HG02759 (cell line): ENCODE data around the gene FTCDNL1.

Experiments used
- ATAC-seq: cut with Tn5 transposase; IDR thresholded peaks from one replicate; pipeline ENCODE4 v1.9.1; 2021; ENCODE audit warnings: mild to moderate bottlenecking, moderate library complexity; ENCODE audit not compliant: unreplicated experiment

FTCDNL1 gene

DNA sequence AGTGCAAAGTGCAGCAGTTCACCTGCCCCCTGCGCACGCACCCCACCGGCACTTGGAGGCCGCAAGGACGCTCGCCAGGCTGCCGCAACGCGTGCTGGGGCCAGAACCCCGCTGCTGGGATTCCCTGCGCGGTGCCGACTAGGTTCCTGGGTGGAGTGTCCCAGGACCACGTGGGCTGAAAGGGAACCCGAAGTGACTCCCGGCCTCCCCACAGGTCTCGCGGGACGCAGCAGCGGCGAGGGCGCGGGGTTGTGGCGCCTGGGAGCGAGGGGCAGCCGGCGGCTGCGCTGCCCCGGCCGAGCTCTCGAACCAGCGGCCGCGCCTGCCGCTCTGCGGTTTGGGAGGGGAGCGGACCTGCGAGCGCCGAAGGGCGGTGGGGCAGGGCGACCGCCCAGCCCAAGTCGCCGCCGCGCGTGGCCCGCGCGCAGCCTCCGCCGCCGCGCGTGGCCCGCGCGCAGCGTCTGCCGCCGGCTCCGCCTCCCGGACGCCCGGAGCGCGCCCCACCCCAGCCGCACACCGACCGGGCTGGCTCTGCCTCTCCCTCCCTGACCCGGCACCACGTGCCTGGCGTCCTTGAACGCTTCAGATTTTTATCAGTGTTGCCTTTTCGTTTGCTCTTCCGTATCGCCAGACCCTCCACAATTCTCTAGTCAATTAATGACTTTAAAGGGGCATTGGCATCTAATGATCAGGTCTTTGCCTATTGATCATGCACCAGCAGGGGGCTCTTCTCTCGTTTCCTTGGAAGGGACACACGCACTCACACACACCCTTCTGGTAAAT is at the start of gene FTCDNL1:
Gene FTCDNL1 (minus strand): TSS at position 475 of the 783 bp plus-strand sequence. CDS start 2,230 bp downstream, outside the sequence.
- ATAC-seq: peak; percentile 97

DNA sequence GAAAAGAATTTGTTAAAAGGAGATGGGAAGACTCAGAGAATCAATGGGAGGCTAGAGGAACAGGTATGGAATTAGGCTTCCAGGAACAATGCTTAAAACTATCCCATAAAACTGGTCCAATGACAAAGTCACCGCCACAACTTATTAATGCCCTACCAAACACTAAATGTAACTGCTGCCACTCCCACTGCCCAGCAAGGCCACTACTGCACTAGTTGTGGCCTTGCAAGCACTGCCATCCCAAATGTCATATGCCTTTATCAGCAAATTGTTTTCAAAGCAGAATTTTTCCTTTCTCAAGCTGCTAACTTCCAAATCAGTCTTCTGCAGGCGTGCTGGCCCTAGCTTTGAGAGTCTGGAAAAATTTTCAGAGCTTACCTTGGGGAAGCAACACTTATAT is 45.6 kb upstream of the FTCDNL1 start:
- ATAC-seq: no peak

DNA sequence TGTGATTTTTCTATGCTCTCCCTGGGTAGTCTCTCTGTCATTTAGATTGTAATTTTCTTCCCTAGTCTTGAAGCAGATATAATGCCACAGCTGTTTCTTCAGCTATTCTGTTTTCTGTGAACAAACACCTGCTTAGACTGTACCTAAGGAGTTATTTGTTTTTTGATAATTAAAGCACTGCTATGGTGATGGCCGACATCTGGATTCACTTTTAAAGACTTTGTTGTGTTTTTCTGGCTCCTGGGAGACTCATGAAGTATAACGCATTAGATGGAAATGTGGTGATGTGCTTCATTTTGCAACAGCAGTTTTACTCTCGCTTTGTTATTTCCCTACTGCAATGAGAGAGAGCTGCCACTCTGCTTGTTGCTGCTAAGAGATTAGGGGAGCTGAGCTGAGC is 44.4 kb upstream of the FTCDNL1 start:
- ATAC-seq: no peak

DNA sequence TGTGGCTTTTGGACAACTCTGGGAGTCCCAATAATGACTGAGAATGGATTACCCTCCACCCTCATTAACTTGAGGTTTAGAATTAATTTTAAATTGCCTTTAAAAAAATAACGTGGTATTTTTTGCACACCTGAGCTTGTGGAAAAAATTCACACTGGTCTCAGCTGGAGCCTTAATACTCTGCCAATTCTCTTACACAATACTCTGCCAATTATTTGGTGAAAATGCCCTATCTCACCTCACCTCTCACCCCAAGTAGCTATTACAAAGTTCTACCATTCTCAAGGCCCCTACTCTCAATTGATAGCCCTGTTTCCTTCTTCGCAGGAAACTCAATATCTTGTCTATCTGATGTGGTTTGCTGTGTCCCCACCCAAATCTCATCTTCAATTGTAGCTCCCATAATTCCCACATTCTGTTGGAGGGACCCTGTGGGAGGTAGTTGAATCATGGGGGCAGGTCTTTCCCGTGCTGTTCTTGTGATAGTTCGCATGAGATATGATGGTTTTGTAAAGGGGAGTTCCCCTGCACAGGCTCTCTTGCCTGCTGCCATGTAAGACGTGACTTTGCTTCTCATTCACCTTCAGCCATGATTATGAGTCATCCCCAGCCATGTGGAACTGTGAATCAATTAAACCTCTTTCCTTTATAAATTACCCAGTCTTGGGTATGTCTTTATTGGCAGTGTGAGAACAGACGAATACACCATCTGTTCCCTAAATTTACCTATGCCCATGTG is 32.7 kb upstream of the FTCDNL1 start:
- ATAC-seq: no peak

DNA sequence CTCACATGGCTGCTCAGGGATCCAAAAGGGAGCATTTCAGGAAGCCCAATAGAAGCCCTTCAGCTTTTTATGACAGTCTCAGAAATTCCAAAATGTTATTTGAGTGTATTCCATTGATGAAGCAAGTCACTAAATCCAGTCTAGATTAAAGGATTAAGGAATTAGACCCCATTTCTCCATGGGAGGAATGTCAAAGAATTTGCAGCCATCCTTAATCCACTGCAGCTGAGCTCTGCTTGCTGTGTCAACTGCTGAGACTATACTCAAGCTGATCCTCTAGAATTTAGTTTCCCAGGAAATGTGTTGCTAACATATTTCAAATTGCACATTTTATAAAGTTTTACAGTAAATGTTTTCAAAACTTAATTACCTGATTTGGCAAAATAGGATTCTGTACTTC is 31.7 kb upstream of the FTCDNL1 start:
- no peak for ATAC-seq

DNA sequence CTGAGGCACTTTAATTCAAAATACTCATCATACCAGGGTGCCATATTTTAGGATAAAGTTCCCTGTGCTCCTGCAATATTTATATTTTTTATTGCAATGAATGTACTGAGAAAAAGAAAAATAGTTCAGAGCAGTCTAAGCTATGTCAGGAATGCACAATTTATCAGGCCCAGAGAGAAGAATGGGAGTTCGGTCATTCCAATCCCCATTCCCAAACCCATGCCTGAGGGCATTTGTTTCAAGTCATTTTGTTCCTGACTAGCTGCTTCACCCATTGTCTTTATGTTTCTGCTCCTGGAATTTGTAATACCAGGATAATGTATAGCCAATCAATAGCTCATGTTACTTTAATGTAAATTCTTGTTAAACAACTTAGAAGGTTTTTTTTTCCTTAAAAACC is 24.4 kb upstream of the FTCDNL1 start:
- no peak for ATAC-seq

DNA sequence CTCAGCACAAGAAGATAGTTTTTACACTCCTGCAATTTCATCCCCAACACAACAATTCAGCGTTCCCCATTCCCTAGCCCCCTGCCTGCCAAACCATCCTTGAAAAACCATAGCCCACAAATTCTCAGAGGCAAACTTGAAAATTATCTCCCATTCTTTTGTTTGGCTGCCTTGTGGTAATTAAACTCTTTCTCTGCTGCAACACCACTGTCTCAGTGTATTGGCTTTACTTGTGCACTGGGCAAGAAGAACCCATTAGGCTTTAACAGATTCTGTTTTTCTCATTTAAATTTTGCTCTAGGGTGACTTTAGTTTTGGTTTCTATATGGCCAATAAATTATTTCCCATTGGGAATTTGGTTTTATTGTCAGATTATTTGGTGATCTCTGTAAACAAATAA is 23.2 kb upstream of the FTCDNL1 start:
- no peak for ATAC-seq

DNA sequence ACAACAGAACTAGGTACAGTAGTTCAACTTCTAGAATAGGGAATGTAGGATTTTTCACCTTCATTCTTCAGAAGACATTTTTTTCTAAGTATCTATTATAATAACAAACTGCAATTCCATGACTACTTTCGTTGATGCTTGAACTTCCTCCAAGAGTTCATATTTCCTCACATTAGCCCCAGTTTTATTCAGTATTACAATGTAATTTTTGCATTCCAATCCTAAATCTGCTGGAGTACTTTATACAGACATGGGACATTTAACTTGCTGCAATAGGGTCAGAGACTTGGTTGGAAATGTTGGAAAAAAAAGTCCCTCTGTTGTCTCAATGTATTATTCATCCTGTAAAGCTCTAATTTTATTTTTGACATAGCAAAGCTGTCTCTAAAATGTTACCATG is 19.6 kb upstream of the FTCDNL1 start:
- ATAC-seq: no peak

DNA sequence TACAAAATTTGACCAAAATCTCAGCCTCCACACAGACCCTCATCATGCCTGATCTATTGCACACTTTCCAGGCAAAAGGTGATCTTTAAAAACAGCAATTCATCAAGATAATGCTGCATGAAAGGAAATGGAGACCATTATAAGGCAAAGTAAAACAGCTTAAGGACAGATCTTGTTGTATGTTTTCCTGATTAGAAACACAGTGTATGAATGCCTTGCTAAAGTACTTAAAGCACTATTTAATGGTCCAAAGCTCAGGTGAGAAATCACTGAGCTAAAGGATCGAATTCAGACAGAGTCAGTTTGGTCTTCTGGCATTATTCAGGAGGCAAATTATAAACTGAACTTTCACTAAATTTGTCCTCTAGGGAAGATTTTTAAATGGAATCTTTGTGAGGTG is 18.7 kb upstream of the FTCDNL1 start:
- no peak for ATAC-seq

DNA sequence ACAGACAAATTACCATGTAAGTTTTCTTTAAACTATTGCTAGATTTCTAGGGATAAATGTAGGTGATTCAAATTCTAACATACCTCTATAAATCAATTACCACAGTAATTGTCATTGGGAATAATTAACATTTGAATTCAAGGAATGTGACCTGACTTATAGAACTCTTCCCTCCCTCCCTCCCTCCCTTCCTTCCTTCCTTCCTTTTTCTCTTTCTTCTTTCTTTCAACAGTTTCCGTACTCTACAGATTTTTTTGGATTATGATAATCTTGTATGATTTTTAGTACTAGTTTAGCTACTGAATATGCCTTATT is 18.2 kb upstream of the FTCDNL1 start:
- ATAC-seq: no peak

DNA sequence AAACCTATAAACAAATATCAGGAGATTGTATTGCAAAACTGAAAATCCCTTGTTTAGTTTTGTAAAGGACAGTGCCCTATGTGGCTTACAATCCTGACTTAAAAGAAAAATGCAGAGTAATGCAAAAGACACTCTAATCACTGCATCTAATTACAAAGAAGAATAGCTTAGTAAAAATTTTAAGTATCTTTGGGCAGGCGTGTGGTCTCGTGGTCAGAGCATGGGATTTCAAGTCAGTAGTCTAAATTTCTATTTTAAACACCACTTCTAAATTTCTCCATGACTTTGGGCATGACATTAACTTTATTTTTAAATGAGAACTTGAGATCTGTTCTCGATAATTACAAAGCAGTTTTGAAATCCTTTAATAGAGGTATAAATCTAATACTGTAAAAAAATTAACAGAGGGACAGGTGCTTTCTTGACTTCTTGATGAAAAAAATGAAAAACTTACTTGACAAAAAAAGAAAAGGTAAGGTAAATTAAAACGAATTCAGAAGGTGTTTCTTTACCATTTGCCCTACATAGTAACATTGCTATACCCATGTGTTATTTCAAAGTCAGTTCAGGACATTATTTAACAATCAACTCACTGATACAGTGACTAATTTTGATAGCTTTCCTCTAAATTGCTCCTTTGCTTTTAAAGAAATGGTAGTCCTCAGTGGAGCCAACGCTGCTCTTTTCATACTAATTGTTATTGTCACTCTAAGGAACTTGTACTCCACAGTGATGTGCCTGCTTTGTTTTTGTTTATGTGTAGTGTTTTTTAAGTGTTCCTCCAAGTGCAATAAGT is 17.6 kb upstream of the FTCDNL1 start:
- no peak for ATAC-seq

DNA sequence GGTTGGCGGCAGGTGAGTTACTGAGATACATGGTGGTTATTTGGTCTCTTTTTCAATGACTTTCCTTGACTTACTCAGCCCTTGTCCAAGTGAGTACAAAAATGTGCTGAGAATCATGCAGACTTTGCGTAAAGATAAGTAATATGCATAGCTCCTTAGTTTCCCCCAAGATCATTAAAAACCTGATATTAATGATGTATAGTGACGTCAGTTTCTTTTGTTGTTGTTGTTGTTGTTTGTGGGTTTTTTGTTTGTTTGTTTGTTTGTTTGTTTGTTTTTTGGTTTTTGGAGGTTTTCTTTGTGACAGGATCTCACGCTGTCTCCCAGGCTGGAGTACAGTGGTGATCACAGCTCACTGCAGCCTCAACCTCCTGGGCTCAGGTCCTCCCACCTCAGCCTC is 14.9 kb upstream of the FTCDNL1 start:
- no peak for ATAC-seq

DNA sequence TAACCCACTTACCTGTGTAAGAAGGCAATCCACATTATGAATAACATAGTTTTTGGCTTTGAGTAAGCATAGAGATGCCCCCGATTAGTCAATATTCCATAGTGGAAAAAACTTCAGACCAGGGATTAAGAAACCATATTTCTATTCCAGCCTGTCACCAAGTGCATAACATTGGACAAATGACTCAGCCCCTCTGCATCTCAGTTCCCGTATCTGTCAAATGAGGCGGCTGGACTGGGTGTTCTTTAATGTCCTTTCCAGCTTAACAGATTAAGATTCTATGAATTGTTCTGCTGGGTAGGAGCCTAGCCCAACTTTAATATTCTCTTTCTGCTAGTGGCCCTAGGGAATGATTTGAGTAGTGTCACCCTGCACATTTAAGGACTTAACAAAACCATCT is 11.8 kb upstream of the FTCDNL1 start:
- ATAC-seq: no peak

DNA sequence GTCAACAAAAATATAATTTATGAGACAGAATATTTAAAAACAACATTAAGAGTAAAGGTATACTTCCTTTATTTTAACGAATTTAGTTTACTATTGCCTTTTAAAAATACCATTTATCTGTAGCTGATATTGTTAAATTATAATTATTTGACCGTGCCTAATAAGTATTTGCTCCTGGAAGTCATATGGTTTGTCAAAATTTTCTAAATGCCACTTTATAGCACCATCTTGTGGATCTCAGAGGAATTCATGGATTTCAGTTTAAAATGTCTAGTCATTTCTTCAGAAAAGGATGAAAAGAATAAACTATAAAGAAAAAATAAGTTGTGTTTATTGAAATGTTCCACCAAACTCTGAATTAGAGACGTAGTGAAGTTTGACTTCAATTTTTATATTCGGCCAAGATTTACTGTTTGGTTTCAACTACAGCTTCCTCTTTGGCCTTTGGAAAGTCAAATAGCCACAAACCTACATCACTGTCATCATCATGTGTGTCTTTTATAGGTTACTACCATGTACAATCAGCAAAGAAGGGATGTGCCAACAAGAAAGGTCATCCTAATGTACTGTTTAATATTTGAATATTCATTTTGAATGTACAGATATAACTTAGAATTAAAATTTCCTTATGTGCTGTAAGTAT is 10.3 kb upstream of the FTCDNL1 start:
- no peak for ATAC-seq

DNA sequence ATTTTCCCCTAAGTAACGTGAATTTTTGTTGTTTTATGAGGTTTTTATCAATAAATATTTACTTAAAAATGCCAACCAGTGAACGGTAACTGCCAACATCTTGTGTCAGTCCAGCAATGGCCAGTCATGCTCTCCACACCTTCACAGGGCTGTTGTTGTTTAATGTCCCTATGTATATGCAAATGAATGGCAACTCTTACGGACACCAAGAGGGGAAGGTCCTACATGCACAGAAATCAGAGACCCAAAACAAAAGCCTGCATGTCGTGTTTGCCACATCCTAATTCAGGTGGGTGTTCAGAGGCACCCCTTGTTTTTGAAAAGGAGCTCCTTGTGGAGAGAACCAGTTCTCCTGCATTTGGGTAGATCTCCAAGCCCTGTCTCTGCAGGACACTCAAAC is 4.8 kb upstream of the FTCDNL1 start:
- no peak for ATAC-seq

DNA sequence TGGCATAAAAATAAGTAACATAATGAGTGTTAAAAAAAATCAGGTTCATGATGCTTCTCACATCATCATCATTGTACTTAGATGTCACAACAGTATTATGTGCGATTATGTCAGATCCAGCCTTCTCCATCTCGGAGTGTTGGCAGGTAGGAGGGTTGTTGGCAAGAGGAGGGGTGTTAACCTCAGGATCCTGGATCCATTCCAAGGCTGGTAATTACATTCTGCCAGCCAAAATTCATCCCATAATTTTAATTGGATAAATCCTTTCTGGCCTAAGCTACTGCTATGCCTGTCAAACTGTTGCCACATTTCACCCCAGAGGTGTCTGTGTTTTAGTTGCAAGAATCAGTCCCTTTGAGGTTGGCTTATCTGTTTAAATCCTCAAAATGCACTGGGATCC is 891 bp upstream of the FTCDNL1 start:
- ATAC-seq: no peak

DNA sequence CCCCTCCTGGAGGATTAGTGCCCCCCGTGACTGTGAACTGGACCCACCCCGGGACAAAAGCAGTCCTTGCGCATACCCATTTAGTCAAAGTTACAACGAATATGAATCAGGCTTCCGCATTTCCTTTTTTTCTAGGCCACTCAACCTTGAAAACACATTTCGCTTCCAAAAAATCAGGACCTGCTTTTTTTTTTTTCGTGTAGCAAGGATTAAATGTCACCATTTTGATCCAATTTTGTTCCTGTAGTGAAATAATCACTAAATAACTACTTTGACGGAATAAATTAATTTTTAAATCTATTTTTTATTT is 464 bp upstream of the FTCDNL1 start:
- no peak for ATAC-seq

DNA sequence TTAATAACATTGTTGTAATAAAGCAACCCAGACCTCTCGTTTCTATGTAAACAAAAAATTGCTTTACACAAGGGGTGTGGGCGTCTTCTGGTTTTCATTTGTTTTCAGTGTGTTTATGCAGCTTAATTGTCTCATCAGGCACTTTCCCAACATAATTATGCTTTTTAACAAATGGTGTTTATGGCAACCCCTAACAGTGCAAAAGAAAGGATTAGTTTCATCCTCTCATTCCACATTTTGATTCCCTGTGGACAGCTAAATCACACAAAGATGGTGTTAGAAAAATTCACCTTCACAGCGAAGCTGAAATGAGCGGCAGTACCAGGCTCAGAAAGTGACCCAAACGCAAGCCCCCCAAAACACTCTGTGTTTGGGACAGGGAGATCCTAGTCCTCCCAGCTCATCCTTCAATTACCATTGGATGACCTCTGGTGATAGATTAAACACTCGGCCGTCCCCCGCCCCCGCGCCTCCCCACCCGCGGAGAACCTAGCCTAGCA is 724 bp downstream of the FTCDNL1 start:
- ATAC-seq: no peak

DNA sequence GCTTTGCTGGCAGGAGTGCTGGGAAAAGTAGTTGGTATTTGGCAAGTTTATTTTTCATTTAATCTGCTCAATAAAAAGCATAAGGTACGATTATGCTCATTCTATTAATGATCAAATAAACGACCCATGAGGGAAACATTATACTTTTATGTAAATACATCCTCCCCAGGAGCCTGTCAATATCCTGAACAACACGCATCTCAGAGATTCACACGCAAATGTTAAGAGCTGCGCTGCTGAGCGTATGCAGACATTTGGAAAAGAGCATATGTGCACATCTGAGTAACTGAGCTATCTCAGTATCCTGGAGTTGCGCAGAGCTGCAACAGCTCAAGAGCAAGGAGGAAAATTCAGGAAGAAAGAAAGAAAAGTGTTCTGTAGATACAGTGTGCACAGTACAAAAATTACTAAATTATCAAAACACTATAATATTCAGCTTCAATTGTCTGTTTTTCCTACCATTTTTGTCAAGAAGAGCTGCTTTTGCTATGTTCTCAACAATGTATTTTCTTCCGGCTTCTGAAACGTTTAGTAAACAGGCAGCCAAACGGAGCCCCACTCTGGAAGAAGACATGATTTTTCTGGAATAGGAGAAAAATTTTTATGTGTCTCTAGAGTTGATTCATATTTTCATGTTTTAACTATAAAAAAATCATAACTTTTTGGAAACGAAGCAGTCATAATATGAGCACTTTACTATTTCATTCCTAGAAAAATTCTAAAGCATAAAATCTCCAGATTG is 2.4 kb downstream of the FTCDNL1 start:
- no peak for ATAC-seq

DNA sequence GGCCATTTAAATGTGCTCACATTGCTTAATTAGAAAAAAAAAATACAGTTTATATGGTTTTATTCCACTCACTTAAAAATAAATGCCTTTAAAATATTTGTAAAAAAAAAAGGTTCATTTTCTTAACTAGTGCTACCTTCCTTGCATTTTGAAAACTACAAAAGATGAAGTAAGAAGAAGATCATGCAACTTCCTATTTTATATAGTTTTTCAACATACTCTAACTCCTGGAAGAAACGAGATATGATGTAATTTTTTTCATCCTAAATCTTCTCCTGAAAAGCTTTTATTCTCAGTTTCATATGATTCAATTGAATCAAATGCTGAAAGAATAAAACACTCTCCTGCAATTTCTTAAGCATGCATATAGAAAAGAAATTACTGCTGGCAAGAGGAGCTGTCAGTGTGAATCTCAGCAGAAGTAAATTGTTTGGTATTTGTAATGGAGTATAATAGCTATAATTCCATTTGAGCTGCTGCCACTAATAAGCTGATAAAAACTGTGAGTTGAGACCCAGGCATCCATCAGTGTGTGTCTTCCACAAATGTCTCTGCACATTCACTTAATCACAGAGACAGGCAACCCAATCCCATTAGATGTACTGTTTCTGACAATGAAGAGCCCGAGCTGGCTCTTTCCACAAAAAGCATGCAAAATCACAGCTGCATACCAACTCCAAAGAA is 3.7 kb downstream of the FTCDNL1 start:
- ATAC-seq: no peak
